ENCODE results near the gene MED27.
"Not testable (repeated sequence)": the region's sequence is repeated elsewhere in the genome, so short reads cannot be mapped to it uniquely, and the experiment has no call there.

The MED27 gene

DNA sequence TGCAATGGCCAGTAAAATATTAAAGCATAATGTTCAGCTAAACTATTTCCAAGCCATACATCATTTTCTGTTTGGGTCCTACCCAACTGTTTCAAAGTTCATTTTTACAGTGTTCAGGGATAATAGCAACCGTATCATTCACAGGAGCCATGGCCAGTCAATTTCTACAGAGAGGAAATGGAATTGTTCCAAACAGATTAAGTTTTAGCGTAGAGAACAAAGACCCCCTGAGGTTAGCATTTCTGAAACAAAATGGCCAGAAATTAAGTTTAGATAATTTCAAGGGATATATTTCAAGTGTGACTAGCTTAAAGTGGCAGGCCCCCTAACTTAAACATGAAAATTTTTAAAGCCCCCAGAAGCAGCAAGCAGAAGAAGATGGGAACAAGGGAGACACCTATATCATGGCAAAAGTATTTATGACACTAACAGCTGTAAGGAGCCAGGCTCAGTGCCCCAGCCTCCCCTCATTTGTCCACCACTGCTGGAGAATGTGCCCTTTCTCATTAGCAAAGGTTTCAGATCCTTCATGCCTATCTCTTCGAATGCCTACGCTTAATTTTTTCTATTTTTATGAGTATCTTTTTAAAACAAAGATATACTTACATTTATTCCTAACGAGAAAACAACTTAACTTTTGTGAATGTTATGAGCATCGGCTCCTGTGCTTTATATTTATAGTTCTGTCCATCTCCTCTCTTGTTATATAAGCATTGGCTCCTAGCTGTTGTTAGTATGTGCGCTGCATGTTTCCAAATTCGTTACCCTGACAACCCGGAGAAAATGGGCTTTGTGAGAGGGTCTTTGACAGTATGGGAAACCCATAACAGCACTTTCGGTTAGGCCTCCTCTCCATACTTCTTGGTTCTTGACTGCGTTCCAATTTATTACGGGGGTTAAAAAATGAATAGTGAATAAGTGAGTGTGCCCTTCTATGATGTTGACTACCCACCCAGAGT, 116.3 kb downstream of the MED27 start:
- no peak for DNase-seq (ENCODE audit: low spot score)

DNA sequence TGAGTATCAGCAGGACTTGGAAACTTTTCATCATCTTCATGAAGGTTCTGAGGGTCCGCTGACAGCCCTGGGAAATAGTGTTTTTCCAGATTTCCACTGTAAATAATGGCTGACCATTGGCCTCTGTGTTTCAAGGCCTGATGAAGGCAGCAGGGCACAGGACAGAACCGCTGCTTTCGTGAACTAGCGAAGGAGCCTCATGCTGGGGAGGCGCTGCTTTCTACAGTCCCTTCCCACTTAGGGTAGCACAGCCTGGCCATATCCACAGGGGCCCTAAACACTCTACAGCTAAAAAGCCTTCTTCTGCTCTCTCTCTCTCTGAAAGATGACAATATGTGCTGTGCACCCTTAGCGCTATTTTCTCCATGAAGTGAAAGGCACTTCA, 118.2 kb downstream of the MED27 start:
- no peak for DNase-seq (ENCODE audit: low spot score)

DNA sequence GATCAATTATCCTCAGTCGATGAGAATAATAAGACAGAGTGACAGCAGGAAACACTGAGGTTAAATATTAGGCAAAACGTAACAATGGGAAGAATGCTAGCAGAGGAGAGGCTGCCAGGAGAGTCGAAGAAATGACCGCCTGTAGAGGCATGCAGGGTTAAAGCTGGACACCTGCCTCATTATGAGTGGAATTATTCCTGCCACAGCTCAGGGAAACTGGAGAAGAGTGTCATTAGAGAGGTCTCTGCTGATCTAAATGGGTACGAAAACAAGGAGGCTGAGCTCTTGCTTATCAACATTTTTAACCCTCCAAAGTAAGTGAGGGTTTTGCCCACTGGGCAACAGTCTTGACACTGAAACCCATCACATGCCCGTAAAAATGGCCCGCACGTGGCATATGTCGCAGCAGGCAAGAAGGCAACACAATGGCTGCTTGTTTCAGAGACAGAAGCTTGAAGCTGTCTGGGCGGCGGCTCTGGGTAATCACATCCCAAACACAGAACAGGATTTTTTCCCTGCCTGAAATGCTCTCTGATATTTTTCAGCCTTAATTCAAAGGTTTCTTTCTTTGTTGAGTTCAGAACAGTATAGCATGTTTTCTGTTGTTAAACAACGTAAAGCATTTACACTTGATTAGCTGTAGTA, 118.7 kb downstream of the MED27 start:
- no peak for DNase-seq (ENCODE audit: low spot score)

DNA sequence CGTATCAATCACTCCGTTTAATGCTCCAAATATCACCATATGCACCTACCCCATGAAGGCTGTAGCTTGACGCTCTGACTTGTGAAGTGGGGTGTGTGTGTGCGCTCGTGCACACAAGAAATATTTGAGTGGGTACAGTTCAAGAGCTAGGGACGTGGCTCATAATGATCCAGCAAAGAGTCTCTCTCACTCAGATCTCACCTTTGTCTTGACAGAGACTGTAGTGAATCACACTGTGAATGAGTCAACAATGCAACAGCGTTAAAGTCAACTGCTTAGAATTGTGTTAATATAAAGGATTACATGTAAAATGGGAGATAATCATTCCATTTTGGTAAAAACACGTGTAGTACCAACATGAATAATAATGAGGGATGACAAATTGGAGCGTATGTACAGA, 119.4 kb downstream of the MED27 start:
- DNase-seq (ENCODE audit: low spot score) = no peak

GRCh38 chr9:131959887-131960286, 119.8 kb downstream of the MED27 start:
- no peak for DNase-seq (ENCODE audit: low spot score)

DNA sequence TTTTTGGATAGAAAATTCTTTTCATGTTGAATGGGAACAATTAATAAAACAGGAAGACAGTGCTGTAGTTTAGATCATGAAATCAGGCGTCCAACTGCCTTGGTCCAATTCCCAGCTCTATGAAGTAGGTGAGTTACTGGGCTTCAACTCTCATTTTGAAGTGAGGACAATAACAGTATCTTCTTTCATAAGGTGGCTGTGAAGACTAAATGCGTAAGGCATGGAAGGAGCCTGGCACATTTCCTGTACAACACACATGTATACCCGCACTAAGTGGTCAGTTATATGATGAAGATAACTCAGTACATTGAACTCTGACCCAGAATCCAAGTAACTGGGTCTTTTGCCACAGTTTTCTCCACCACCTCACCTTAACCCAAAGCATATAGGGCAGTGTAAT, 120.6 kb downstream of the MED27 start:
- no peak for DNase-seq (ENCODE audit: low spot score)

- peak; percentile 43 for DNase-seq (ENCODE audit: low spot score)
These were observed 125.4 kb downstream of the MED27 start for GRCh38 chr9:131954299-131954698.

DNA sequence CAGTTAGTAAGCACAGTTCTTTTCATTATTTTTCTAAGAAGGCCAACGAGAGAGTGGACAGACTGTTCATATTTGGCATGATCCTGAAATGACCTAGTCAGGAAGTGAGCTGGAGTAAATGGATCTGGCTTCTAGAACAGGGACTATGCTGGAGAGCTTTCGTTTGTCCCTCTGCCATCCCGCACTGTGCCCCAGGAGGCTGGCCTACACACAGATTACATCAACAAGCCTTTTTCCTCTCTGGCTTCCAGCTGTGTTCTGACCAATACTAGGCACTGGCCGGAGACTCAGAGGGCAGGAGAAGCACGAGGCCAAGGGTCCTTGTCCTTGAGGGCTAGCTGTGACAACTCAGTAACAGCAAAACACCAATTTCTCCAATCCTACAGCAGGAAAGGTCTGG, 127.8 kb downstream of the MED27 start:
- DNase-seq (ENCODE audit: low spot score) = no peak

GRCh38 chr9:131951155-131951554, 128.5 kb downstream of the MED27 start:
- DNase-seq (ENCODE audit: low spot score) = no peak

- no peak for DNase-seq (ENCODE audit: low spot score)
These were observed 129.2 kb downstream of the MED27 start for GRCh38 chr9:131950487-131950886.

GRCh38 chr9:131946180-131946579, 133.5 kb downstream of the MED27 start:
- DNase-seq (ENCODE audit: low spot score) = no peak

DNA sequence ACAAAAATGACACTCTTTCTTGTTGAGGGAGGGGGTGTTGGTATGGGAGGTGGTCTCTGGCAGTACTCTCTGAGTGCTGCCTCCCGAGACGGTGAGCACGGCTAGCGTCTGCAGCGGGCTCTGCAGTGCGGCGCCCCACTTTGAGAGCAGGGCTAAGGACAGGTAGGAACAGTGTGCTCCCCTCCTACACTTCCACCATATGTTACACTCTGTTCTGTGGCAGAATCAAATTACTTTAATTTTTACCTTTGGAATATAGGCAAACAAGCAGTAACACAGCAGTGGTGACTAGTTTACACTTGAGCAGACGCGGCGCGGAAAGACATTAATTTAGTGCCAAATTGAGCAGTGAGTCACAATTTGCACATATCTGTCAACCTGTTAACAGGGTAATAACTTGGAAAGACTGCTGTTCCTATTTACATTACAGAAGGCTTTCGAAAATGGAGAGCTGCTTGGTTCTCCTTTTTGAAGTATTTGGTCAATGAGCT, 136.3 kb downstream of the MED27 start:
- no peak for DNase-seq (ENCODE audit: low spot score)

- DNase-seq (ENCODE audit: low spot score) = no peak
These were observed 137.4 kb downstream of the MED27 start for GRCh38 chr9:131942146-131942720.

GRCh38 chr9:131937451-131937850, 142.2 kb downstream of the MED27 start:
- DNase-seq (ENCODE audit: low spot score) = no peak

GRCh38 chr9:131936929-131937328, 142.7 kb downstream of the MED27 start:
- no peak for DNase-seq (ENCODE audit: low spot score)

DNA sequence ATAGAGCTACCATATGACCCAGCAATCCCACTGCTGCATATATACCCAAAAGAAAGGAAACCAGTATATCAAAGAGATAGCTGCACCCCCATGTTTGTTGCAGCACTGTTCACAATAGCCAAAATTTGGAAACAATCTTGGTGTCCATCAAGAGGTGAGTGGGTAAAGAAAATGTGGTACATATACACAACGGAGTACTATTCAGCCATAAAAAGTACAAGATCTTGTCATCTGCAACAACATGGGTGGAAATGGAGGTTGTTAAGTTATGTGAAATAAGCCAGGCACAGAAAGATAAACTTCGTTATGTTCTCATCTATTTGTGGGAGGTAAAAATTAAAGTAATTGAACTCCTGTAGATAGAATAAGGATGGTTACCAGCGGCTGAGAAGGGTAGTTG, 145.0 kb downstream of the MED27 start:
- no peak for DNase-seq (ENCODE audit: low spot score)

- no peak for DNase-seq (ENCODE audit: low spot score)
These were observed 152.6 kb downstream of the MED27 start for GRCh38 chr9:131927091-131927490.

DNA sequence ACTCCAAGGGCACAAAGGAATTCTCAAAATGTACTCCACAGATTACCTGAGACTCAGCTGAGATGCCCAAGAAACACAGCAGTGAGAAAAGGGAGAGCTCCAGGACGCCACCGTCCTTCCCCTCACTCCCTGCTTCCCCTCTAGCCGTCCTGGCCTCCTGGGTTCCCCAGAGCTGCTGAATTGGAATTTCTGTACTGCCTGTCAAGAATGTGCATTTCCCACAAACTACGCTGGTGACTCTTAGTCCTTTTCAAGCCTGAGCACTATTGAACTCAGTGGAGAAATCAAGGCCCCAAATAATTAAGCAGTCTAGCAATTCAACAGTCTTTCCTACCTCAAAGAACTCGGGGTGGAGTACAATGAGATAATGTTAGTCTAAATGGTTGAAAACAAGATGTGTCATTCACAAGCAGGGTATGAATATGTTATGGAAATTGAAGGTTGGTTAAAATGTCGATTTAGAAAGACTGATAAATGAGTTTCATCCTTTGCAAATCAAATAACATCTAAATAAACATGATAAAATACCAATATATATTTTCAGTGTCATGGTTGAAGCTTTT, 153.2 kb downstream of the MED27 start:
- DNase-seq (ENCODE audit: low spot score) = no peak

- DNase-seq (ENCODE audit: low spot score) = no peak
These were observed 153.9 kb downstream of the MED27 start for GRCh38 chr9:131925677-131926177.

GRCh38 chr9:131923766-131924165, 155.9 kb downstream of the MED27 start:
- no peak for DNase-seq (ENCODE audit: low spot score)

DNA sequence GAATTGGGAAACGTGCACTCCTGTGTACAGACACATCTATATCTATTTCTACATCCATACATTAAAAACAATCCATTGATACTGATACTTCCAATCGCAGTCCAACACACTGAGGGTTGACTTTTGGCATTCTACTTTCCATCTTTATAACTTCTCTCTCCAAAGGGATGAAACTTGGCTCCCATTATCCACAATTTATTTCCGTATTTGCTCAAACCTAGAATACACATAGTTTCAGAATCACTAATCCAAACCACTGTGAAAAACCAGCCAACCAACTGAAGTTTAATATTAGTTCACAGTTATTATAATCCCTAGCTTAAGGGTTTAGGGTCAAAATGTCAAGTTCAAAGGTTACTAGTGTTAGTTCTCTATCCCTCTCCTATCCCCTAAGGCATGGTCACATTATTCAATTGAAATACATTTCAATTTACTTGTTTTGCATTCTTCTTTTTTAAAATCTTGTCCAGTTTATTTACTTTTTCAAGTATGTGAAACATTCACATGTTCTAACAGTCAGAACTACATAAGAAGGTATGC, 156.5 kb downstream of the MED27 start:
- no peak for DNase-seq (ENCODE audit: low spot score)

- DNase-seq (ENCODE audit: low spot score) = not testable (repeated sequence)
These were observed 158.0 kb downstream of the MED27 start for GRCh38 chr9:131921635-131922034.

Measured in iPS-NIHi11 (cell line).